Transverse colon (tissue), 4 donors: ENCODE results near the gene ZNF335. TPM values are rescaled to one million over a fixed set of nuclear protein-coding genes. Genes with fewer than 3 reads are reported as not detected.

Experiments
- DNase-seq: peaks from one replicate; pipeline ENCODE4 v3.0.0-alpha.2; 2019
- H3K27ac ChIP-seq, 4 donors: fragments of 200-600 bp; sonication (generic); 2 replicates each; pipeline ENCODE4 v1.5.1; 2016 to 2018; ENCODE audit warnings: inconsistent platforms in 4 of 4
- H3K27me3 ChIP-seq: fragments of 200-600 bp; sonication (generic); 2 replicates; pipeline ENCODE4 v1.5.1; 2017; ENCODE audit warnings: inconsistent platforms
- H3K36me3 ChIP-seq, 4 donors: fragments of 200-600 bp; sonication (generic); 2 replicates each; pipeline ENCODE4 v1.5.1; 2017 to 2019; ENCODE audit warnings: inconsistent platforms in 4 of 4
- H3K4me1 ChIP-seq, 4 donors: fragments of 200-600 bp; sonication (generic); 2 replicates each; pipeline ENCODE4 v1.5.1; 2017 to 2020; ENCODE audit warnings: inconsistent platforms in 4 of 4
- H3K4me3 ChIP-seq, 4 donors: fragments of 200-600 bp; sonication (generic); 1 replicate in 1 of 4; 2 replicates in 3 of 4; pipeline versions ENCODE4 v1.5.1 to v1.6.1; 2017 to 2019; ENCODE audit warnings: inconsistent platforms in 4 of 4
- H3K9me3 ChIP-seq, 2 donors: fragments of 200-600 bp; sonication (generic); 2 replicates each; pipeline ENCODE4 v1.5.1; 2017 to 2019; ENCODE audit warnings: inconsistent platforms in 2 of 2
- EP300 ChIP-seq: sonication (generic); formaldehyde crosslinking; IDR thresholded peaks from one replicate; pipeline ENCODE4 v1.6.1; 2017; ENCODE audit warnings: antibody characterized with exemption, low read depth
- POLR2A ChIP-seq: fragments of 450-650 bp; IDR thresholded peaks from one replicate; pipeline ENCODE4 v1.6.1; 2016; ENCODE audit warnings: antibody characterized with exemption, mild to moderate bottlenecking, moderate library complexity
- POLR2AphosphoS5 ChIP-seq, 3 donors: sonication (generic); formaldehyde crosslinking; IDR thresholded peaks; one replicate each; pipeline ENCODE4 v1.6.1; 2016; ENCODE audit warnings: antibody characterized with exemption in 3 of 3
- WGBS, 2 donors: methylation state at CpG; one replicate each; pipeline ENCODE4 v1.1.5; 2018; ENCODE audit warnings: low coverage in 1 of 2; 5-methylcytosine and 5-hydroxymethylcytosine counted together
- in situ Hi-C, 4 donors: fragments of 200-750 bp; cut with MboI; loops; one replicate each; pipeline versions ENCODE4 v1.15.0 to v1.15.1; 2017; ENCODE audit warnings: low sequenced_read_pairs in 3 of 4, low pct_ligation_motif_present in 1 of 4, low pct_unique_long_range_greater_than_20kb in 1 of 4
- intact Hi-C: fragments of 100-400 bp; cut with DNase I; formaldehyde crosslinking; loops from one replicate; pipeline ENCODE4 v1.15.1; 2023; ENCODE audit warnings: low total_unique reads
- total RNA-seq, 4 donors: library from RNA; depleted of rRNA; stranded (reverse); fragments of >200 nt; gene quantifications; one replicate each; pipeline ENCODE4 v1.1.0, GENCODE V29; 2016
- TF ChIP-seq, protein P1 (sequence below), 5 experiments: fragments of 200-600 bp in 3 of 5; fragments of 450-650 bp in 2 of 5; sonication (generic) in 3 of 5; IDR thresholded peaks; 1 replicate in 2 of 5; 2 replicates in 3 of 5; pipeline ENCODE4 v1.5.1; 2016 to 2017; ENCODE audit warnings: antibody characterized with exemption in 5 of 5, inconsistent platforms in 3 of 5, mild to moderate bottlenecking in 2 of 5, moderate library complexity in 1 of 5

The ZNF335 gene, protein sequence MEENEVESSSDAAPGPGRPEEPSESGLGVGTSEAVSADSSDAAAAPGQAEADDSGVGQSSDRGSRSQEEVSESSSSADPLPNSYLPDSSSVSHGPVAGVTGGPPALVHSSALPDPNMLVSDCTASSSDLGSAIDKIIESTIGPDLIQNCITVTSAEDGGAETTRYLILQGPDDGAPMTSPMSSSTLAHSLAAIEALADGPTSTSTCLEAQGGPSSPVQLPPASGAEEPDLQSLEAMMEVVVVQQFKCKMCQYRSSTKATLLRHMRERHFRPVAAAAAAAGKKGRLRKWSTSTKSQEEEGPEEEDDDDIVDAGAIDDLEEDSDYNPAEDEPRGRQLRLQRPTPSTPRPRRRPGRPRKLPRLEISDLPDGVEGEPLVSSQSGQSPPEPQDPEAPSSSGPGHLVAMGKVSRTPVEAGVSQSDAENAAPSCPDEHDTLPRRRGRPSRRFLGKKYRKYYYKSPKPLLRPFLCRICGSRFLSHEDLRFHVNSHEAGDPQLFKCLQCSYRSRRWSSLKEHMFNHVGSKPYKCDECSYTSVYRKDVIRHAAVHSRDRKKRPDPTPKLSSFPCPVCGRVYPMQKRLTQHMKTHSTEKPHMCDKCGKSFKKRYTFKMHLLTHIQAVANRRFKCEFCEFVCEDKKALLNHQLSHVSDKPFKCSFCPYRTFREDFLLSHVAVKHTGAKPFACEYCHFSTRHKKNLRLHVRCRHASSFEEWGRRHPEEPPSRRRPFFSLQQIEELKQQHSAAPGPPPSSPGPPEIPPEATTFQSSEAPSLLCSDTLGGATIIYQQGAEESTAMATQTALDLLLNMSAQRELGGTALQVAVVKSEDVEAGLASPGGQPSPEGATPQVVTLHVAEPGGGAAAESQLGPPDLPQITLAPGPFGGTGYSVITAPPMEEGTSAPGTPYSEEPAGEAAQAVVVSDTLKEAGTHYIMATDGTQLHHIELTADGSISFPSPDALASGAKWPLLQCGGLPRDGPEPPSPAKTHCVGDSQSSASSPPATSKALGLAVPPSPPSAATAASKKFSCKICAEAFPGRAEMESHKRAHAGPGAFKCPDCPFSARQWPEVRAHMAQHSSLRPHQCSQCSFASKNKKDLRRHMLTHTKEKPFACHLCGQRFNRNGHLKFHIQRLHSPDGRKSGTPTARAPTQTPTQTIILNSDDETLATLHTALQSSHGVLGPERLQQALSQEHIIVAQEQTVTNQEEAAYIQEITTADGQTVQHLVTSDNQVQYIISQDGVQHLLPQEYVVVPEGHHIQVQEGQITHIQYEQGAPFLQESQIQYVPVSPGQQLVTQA (N-terminal part only)
- total RNA-seq, result 10 to 100 TPM; 27.0 to 80.0 (median 32.4) TPM

DNA sequence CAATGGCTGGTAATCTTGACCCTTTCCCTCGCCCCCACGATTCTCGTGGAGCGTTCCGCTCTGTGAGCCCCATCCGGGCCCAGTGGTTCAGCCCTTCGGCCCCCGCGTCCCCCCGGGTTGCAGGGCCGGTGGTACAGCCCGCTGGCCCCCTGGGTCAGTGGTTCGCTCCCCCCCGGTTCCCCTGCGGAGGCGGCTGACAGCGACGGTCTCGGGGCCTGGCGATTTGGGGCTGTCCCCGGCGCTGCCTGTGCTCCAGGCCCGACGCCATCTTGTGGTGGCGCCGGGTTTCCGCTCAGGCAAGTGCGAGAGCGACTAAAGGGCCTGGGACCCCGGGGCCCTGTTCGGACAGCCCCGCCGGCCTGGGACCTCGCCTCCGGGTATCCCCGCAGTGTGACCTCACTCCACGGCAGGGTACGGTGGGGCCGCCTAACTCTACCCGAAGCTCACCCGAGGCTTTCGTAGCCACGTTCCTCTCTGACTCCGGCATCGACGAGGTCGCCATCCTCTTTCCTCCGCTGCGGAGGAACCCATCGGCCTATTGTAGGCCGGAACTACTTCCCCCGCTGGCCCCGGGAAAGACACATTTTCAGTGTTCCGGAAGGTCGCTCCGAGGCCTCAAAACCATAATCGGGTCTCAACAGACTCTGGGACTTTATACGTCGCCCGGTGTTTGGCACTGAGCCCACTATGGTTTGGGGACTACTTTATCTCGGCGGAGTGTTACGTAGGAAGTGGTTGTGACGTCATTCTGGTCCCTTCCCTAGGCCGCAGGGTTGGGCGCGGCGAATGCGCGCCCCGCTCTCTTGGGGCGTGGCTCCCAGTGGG is at the start of gene ZNF335:
TSS of gene ZNF335 (minus strand) at position 529 of the 825 bp plus-strand sequence. CDS start 793 bp downstream, outside the sequence.
- in situ Hi-C loops, result loop anchor here in 1 of 4 donors (25.0 kb wide), 1 partner anchor 160 kb away; the partner anchor contains the start of gene UBE2C
- peaks cover 18 to 24% (median 22%) of the 10 kb centered on the region in 4 donors for H3K4me1 ChIP-seq
- H3K4me3 ChIP-seq, result peak within 1 kb of the TSS; percentile 56 to 96 (median 82)
- no peaks in the 10 kb centered on the region for H3K27me3 ChIP-seq
- peaks cover 0 to 14% (median 6%) of the 10 kb centered on the region in 4 donors for H3K36me3 ChIP-seq
- peak within 1 kb of the TSS; percentile 94 to 97 (median 96) for H3K27ac ChIP-seq
- WGBS, 2 donors, result 1% methylated on average over 26 of the region's 72 CpGs; no CpG with 5 or more reads in 1 of the 2 donors
- H3K9me3 ChIP-seq, result no peaks in the 10 kb centered on the region
- intact Hi-C loops, result loop anchor here (1.0 kb wide), 1 partner anchor 82 kb away; no protein-coding TSS in a partner anchor
- peak; percentile 95 for DNase-seq
- TF ChIP-seq POLR2AphosphoS5 (IDR thresholded peaks at IDR 0.05) (peak; percentile 76 to 82 (median 76)), POLR2A (peak; percentile 89), EP300 (no peak)
- TF ChIP-seq, protein P1, sequence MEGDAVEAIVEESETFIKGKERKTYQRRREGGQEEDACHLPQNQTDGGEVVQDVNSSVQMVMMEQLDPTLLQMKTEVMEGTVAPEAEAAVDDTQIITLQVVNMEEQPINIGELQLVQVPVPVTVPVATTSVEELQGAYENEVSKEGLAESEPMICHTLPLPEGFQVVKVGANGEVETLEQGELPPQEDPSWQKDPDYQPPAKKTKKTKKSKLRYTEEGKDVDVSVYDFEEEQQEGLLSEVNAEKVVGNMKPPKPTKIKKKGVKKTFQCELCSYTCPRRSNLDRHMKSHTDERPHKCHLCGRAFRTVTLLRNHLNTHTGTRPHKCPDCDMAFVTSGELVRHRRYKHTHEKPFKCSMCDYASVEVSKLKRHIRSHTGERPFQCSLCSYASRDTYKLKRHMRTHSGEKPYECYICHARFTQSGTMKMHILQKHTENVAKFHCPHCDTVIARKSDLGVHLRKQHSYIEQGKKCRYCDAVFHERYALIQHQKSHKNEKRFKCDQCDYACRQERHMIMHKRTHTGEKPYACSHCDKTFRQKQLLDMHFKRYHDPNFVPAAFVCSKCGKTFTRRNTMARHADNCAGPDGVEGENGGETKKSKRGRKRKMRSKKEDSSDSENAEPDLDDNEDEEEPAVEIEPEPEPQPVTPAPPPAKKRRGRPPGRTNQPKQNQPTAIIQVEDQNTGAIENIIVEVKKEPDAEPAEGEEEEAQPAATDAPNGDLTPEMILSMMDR (IDR thresholded peaks at IDR 0.05), result peak in 4 of 5 experiments; percentile 44 to 83 (median 66)

DNA sequence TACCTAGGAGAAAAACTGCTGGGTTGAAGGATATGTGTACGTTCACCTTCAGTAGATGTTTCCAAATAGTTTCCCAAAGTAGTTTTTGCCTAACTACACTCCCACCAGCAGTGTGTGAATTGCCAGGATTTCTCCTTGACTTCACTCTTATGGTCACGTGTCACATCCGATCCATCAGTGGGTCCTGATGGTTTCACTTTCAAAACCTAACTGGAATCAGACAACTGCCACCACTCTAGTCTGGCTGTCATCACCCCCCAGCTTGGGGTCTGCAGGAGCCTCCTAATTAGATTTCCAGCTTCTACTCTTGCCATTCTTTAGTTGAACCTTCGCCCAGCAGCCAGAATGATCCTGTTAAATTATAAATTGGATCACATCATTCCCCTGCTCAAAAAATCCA is 48.6 kb upstream of the ZNF335 start:
- Histone ChIP-seq H3K4me3 (no peak overlapping the region), H3K27ac (no peak overlapping the region), H3K27me3 (peaks cover 82% of the 10 kb centered on the region), H3K36me3 (no peaks in the 10 kb centered on the region), H3K9me3 (no peaks in the 10 kb centered on the region), H3K4me1 (peaks cover 0 to 18% (median 16%) of the 10 kb centered on the region in 4 donors)
- 60 to 63% methylated on average over 2 to 4 of the region's 4 CpGs for WGBS, 2 donors
- DNase-seq, result no peak
- no peak for TF ChIP-seq EP300
- no peak for TF ChIP-seq POLR2A
- no peak for TF ChIP-seq POLR2AphosphoS5 (IDR thresholded peaks at IDR 0.05)
- TF ChIP-seq, protein P1 (IDR thresholded peaks at IDR 0.05), result no peak
- intact Hi-C loops, result loop anchor here (5.0 kb wide), 1 partner anchor 152 kb away; no protein-coding TSS in a partner anchor
- in situ Hi-C loops, result loop anchor here in 2 of 4 donors (5.0 to 10.0 kb wide), 2 partner anchors 144 to 157 kb away; no protein-coding TSS in a partner anchor

DNA sequence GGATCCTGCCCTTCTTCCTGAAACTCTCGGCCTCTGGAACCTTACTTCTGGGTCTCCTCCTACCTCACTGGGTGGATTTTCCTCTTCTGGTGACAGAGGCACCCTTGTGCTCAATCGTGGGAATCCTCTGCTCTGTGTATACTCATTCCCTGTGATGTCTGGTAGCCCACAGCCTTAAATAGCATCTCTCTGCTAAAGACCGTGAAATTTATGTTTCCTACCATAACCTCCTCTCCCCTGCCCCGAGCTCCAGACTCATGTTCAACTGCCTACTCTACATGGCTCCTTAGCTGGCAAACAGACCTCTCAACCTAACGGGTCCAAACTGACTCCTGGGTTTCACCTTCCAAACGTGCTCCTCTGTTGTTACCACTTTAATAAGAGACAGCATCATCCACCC is 46.6 kb upstream of the ZNF335 start:
- no peak for DNase-seq
- intact Hi-C loops (no loop called here), in situ Hi-C loops (loop anchor here in 1 of 4 donors (10.0 kb wide), 1 partner anchor 156 kb away; no protein-coding TSS in a partner anchor)
- no peak overlapping the region for H3K4me3 ChIP-seq
- H3K27me3 ChIP-seq, result peaks cover 81% of the 10 kb centered on the region
- H3K27ac ChIP-seq, result no peak overlapping the region
- no peaks in the 10 kb centered on the region for H3K9me3 ChIP-seq
- H3K36me3 ChIP-seq, result no peaks in the 10 kb centered on the region
- peaks cover 2 to 33% (median 25%) of the 10 kb centered on the region in 4 donors for H3K4me1 ChIP-seq
- no peak for TF ChIP-seq POLR2AphosphoS5 (IDR thresholded peaks at IDR 0.05)
- WGBS, 2 donors, result 21 to 53% methylated on average over 2 to 6 of the region's 6 CpGs
